Heart right ventricle (tissue), 16 donors: ENCODE data around the gene DNAJC5G. TPM values are rescaled to one million over a fixed set of nuclear protein-coding genes. Genes with fewer than 3 reads are reported as not detected.

Experiments
- ATAC-seq, 8 donors: fragments of 200-7000 bp; cut with Tn5 transposase; one replicate each; pipeline ENCODE4 v1.9.1; 2020; ENCODE audit warnings: mild to moderate bottlenecking in 8 of 8, moderate library complexity in 8 of 8, moderate number of reproducible peaks in 1 of 8
- DNase-seq, 2 donors: peaks; one replicate each; pipeline ENCODE4 v3.0.0-alpha.2; 2020
- H3K27ac ChIP-seq, 10 donors: fragments of 200-600 bp; sonication (generic) in 2 of 10; one replicate each; pipeline versions ENCODE4 v1.5.0 to v1.8.0; 2020 to 2022; ENCODE audit warnings: mild to moderate bottlenecking in 3 of 10
- H3K27me3 ChIP-seq, 7 donors: fragments of 200-600 bp; one replicate each; pipeline ENCODE4 v1.8.0; 2021 to 2022; ENCODE audit warnings: mild to moderate bottlenecking in 2 of 7
- H3K36me3 ChIP-seq, 9 donors: fragments of 200-600 bp; sonication (generic) in 1 of 9; one replicate each; pipeline versions ENCODE4 v1.5.0 to v1.8.0; 2020 to 2022; ENCODE audit warnings: mild to moderate bottlenecking in 2 of 9
- H3K4me1 ChIP-seq, 9 donors: fragments of 200-600 bp; sonication (generic) in 1 of 9; one replicate each; pipeline versions ENCODE4 v1.5.0 to v1.8.0; 2020 to 2022; ENCODE audit warnings: mild to moderate bottlenecking in 4 of 9
- H3K4me3 ChIP-seq, 10 donors: fragments of 200-600 bp; sonication (generic) in 2 of 10; one replicate each; pipeline versions ENCODE4 v1.5.0 to v1.8.0; 2020 to 2022; ENCODE audit warnings: mild to moderate bottlenecking in 7 of 10, moderate library complexity in 2 of 10
- H3K9me3 ChIP-seq, 11 donors: fragments of 200-600 bp in 10 of 11; sonication (generic) in 2 of 11; one replicate each; pipeline versions ENCODE4 v1.5.0 to v1.8.0; 2013 to 2022; ENCODE audit warnings: mild to moderate bottlenecking in 2 of 11, control low read depth in 1 of 11, moderate library complexity in 1 of 11
- CTCF ChIP-seq, 9 donors: fragments of 200-600 bp; sonication (generic) in 2 of 9; IDR thresholded peaks; one replicate each; pipeline versions ENCODE4 v1.5.0 to v1.8.0; 2021 to 2022; ENCODE audit warnings: antibody characterized with exemption in 9 of 9, mild to moderate bottlenecking in 5 of 9, moderate library complexity in 1 of 9
- WGBS, 2 donors: extraction: QIAGEN DNeasy Blood & Tissue Kit; methylation state at CpG; one replicate each; pipeline ENCODE4 v1.1.7; 2013; ENCODE audit warnings: inconsistent platforms in 1 of 2; 5-methylcytosine and 5-hydroxymethylcytosine counted together
- intact Hi-C, 10 donors: fragments of 100-400 bp; cut with DNase I; formaldehyde crosslinking; loops; one replicate each; pipeline versions ENCODE4 v1.11.1 to v1.14.2; 2022
- polyA plus RNA-seq, 2 donors: library from polyadenylated mRNA; stranded (reverse); fragments of 200-250 nt; gene quantifications; one replicate each; pipeline ENCODE4 v1.2.3, GENCODE V29; 2013
- total RNA-seq, 10 donors: library from RNA; stranded (reverse); fragmentation: NEBNext Ultra II Directional in 3 of 10; extraction: Animal tissue kit (Norgen Biotek cat#: 25700) in 3 of 10; gene quantifications; one replicate each; pipeline versions ENCODE4 v1.2.1 to v1.2.4, GENCODE V29; 2021 to 2023
- donor health status: Arrhythmogenic right ventricular cardiomyopathy.
- donor health status: ischemic (EF 13 %, LVEDD 7.1; RV severe dilation, severe dysfunction).
- donor health status: healthy with polysubstance abuse.
- donor health status: DM: no; HTN: yes; CAD: no.
- donor health status: DM: no; HTN: no; CAD: no.
- donor health status: ischemic (EF 25% LVEDD 6.9; RV normal size, moderate dysfunction).
- donor health status: ischemic (EF 25% LVEDD 5.7; RV mildly dilated, moderate dysfunction).
- donor health status: healthy.
- donor health status: DM: yes; HTN: yes; CAD: no.
- donor health status: Ischemic cardiomyopathy.
- donor health status: ischemic (EF 35%, LVEDD 5.7; RV mildly dilated, moderate dysfunction).
- donor health status: nonischemic (EF 11% LVEDD 7.7; RV severe dilation, severe dysfunction).
- donor health status: DM: yes; HTN: yes; CAD: no.
- donor health status: PGD.
- donor health status: ischemic (EF 29% LVEDD 5.4; RV normal size, mild dysfunction).
- donor health status: nonischemic (EF 23%, LVEDD 6.1; RV moderate dilation, normal function).

Gene DNAJC5G
- total and polyA plus RNA-seq, 12 donors = 0.19 to 6.0 (median 1.6) TPM

GRCh38 chr2:27306573-27307286 lies 31.5 kb downstream of the DNAJC5G start:
- DNase-seq = no peak
- ATAC-seq = peak in 1 of 8 donors; percentile 28

GRCh38 chr2:27307287-27307544 lies 32.0 kb downstream of the DNAJC5G start:
- Histone ChIP-seq H3K9me3 (no peaks in the 10 kb centered on the region), H3K27me3 (peaks cover 0 to 43% (median 38%) of the 10 kb centered on the region in 7 donors), H3K36me3 (peaks cover 0 to 75% (median 6%) of the 10 kb centered on the region in 9 donors), H3K4me3 (no peak overlapping the region), H3K27ac (no peak overlapping the region), H3K4me1 (peaks cover 6 to 38% (median 23%) of the 10 kb centered on the region in 9 donors)
- TF ChIP-seq CTCF (IDR thresholded peaks at IDR 0.05) = no peak
- WGBS, 2 donors = 35 to 43% methylated on average over 14 of the region's 14 CpGs
- intact Hi-C loops = loop anchor here in 4 of 10 donors (5.0 to 10.0 kb wide), 3 partner anchors 45 to 212 kb away; partner anchors contain the start of gene SLC30A3 (in 1 of the 4)
- no peak for DNase-seq
- no peak for ATAC-seq

More at GRCh38 chr2:27306573-27307286, 31.5 kb downstream of the DNAJC5G start:
- WGBS, 2 donors = 23 to 39% methylated on average over 51 of the region's 51 CpGs
- intact Hi-C loops = loop anchor here in 4 of 10 donors (5.0 to 10.0 kb wide), 3 partner anchors 44 to 212 kb away; partner anchors contain the start of gene SLC30A3 (in 1 of the 4)
- Histone ChIP-seq H3K4me3 (peak overlapping the region in 1 of 10 donors; percentile 12), H3K9me3 (no peaks in the 10 kb centered on the region), H3K36me3 (peaks cover 0 to 73% (median 6%) of the 10 kb centered on the region in 9 donors), H3K4me1 (peaks cover 6 to 38% (median 23%) of the 10 kb centered on the region in 9 donors), H3K27me3 (peaks cover 0 to 43% (median 38%) of the 10 kb centered on the region in 7 donors), H3K27ac (no peak overlapping the region)
- no peak for TF ChIP-seq CTCF (IDR thresholded peaks at IDR 0.05)

DNA sequence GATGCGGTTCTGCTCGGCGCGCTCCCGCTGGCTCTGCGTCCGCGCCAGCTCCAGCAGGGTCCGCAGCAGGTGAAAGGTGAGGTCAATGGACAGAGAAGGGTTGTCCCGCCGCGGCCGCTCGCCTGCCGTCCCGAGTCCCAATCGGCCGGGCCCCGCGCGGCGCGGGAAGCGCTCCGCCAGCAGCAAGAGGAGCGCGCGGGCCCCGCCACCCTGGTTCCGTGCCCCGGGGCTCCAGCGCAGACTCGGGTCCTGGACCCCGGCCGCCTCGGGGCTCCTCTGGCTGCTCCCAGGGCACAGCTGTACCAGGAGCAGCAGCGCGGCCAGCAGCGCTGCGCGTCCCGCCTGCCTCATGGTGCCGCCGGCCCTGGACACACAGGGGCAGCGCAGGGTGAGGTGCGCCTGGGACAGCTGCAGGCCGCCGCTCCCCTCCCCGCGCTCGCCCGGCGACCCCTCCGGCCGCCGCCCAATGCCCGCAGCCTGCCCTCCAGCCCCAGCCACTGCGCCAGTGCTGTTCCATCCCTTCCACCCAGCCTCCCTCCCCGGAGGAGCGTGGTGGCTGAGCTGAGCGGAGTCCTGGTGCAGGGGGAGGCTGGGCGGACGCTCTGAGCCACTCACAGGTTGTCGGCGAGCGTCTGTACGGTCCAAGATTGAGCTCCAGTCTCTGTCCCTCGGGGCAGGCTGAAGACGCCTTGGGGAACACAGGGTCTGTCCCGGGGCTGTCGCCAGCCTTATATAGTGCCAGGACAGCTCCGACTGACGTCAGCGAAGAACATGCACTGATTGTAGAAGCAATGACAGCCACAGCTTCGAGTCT lies 32.5 kb downstream of the DNAJC5G start:
- ATAC-seq (peak; percentile 3 to 29 (median 10)), DNase-seq (peak in 1 of 2 donors; percentile 21)
- H3K36me3 ChIP-seq = peaks cover 0 to 77% (median 6%) of the 10 kb centered on the region in 9 donors
- H3K27ac ChIP-seq = peak overlapping the region in 1 of 10 donors; percentile 41
- peaks cover 6 to 37% (median 23%) of the 10 kb centered on the region in 9 donors for H3K4me1 ChIP-seq
- peaks cover 0 to 43% (median 38%) of the 10 kb centered on the region in 7 donors for H3K27me3 ChIP-seq
- WGBS, 2 donors = 27 to 28% methylated on average over 73 to 75 of the region's 75 CpGs
- no peak overlapping the region for H3K4me3 ChIP-seq
- intact Hi-C loops = loop anchor here in 4 of 10 donors (5.0 to 10.0 kb wide), 3 partner anchors 45 to 213 kb away; partner anchors contain the start of gene SLC30A3 (in 1 of the 4)
- H3K9me3 ChIP-seq = no peaks in the 10 kb centered on the region
- no peak for TF ChIP-seq CTCF (IDR thresholded peaks at IDR 0.05)

GRCh38 chr2:27308359-27308881 lies 33.2 kb downstream of the DNAJC5G start, which contains the start of gene UCN:
TSS of gene UCN (minus strand) at chr2:27308445. CDS start at chr2:27307895, 550 bp downstream.
- peak; percentile 44 to 59 for DNase-seq
- Histone ChIP-seq H3K4me3 (no peak within 1 kb of the TSS), H3K27ac (peak within 1 kb of the TSS in 1 of 10 donors; percentile 41), H3K36me3 (peaks cover 0 to 78% (median 6%) of the 10 kb centered on the region in 9 donors), H3K27me3 (peaks cover 0 to 43% (median 38%) of the 10 kb centered on the region in 7 donors), H3K4me1 (peaks cover 6 to 30% (median 17%) of the 10 kb centered on the region in 9 donors), H3K9me3 (no peaks in the 10 kb centered on the region)
- 30 to 34% methylated on average over 25 of the region's 25 CpGs for WGBS, 2 donors
- intact Hi-C loops = loop anchor here in 4 of 10 donors (5.0 to 10.0 kb wide), 3 partner anchors 46 to 214 kb away; partner anchors contain the start of gene SLC30A3 (in 1 of the 4)
- TF ChIP-seq CTCF (IDR thresholded peaks at IDR 0.05) = no peak
- ATAC-seq = peak; percentile 20 to 60 (median 44)
